H9 (cell line): ENCODE data around the gene EML4. TPM values are rescaled to one million over a fixed set of nuclear protein-coding genes. Genes with fewer than 3 reads are reported as not detected.
A peak's percentile ranks its signal among the peaks of the same experiment; 100 is the strongest.

Experiments
- DNase-seq: peaks from one replicate; pipeline ENCODE4 v3.0.0-alpha.2; 2017
- H2AFZ ChIP-seq: one replicate; pipeline ENCODE4 v1.6.1; 2013; ENCODE audit warnings: mild to moderate bottlenecking, low read length, control low read depth, moderate library complexity
- H2AK5ac ChIP-seq: 2 replicates; pipeline ENCODE4 v1.6.1; 2013; ENCODE audit warnings: low read length, control low read depth, mixed read lengths; ENCODE audit not compliant: insufficient read length
- H2BK120ac ChIP-seq: one replicate; pipeline ENCODE4 v1.6.1; 2013; ENCODE audit warnings: low read depth, mild to moderate bottlenecking, low read length, control low read depth, inconsistent platforms; ENCODE audit not compliant: poor library complexity, severe bottlenecking
- H2BK12ac ChIP-seq: 2 replicates; pipeline ENCODE4 v1.6.1; 2013; ENCODE audit warnings: low read length, control low read depth, mixed read lengths, low read depth; ENCODE audit not compliant: insufficient read length
- H2BK15ac ChIP-seq: 2 replicates; pipeline ENCODE4 v1.6.1; 2013; ENCODE audit warnings: low read depth, low read length, control low read depth
- H2BK20ac ChIP-seq: one replicate; pipeline ENCODE4 v1.6.1; 2013; ENCODE audit warnings: low read depth, mild to moderate bottlenecking, low read length, control low read depth, inconsistent platforms; ENCODE audit not compliant: poor library complexity, severe bottlenecking
- H2BK5ac ChIP-seq: 2 replicates; pipeline ENCODE4 v1.6.1; 2013; ENCODE audit warnings: low read length, control low read depth, mixed read lengths; ENCODE audit not compliant: insufficient read length
- H3K14ac ChIP-seq: 2 replicates; pipeline ENCODE4 v1.6.1; 2013; ENCODE audit warnings: low read length, control low read depth; ENCODE audit not compliant: insufficient read depth
- H3K18ac ChIP-seq: 2 replicates; pipeline ENCODE4 v1.6.1; 2013; ENCODE audit warnings: low read depth, mild to moderate bottlenecking, mixed read lengths, low read length, control low read depth; ENCODE audit not compliant: insufficient read length
- H3K23ac ChIP-seq: 2 replicates; pipeline ENCODE4 v1.6.1; 2013; ENCODE audit warnings: low read length, control low read depth, mixed read lengths, low read depth; ENCODE audit not compliant: insufficient read length
- H3K23me2 ChIP-seq: 2 replicates; pipeline ENCODE4 v1.6.1; 2013; ENCODE audit warnings: low read depth, mild to moderate bottlenecking, mixed read lengths, low read length, control low read depth; ENCODE audit not compliant: insufficient read length, poor library complexity, severe bottlenecking
- H3K27ac ChIP-seq: 2 replicates; pipeline ENCODE4 v1.5.1; 2013; ENCODE audit warnings: low read length, control low read depth, mixed read lengths, low read depth; ENCODE audit not compliant: insufficient read length
- H3K27me3 ChIP-seq: 2 replicates; pipeline ENCODE4 v1.6.1; 2013; ENCODE audit warnings: low read length, control low read depth, inconsistent platforms; ENCODE audit not compliant: insufficient read depth
- H3K4ac ChIP-seq: 2 replicates; pipeline ENCODE4 v1.6.1; 2013; ENCODE audit warnings: low read depth, mild to moderate bottlenecking, control low read depth, inconsistent platforms, low read length, moderate library complexity
- H3K4me1 ChIP-seq: 2 replicates; pipeline ENCODE4 v1.6.1; 2013; ENCODE audit warnings: low read length, control low read depth, inconsistent platforms; ENCODE audit not compliant: insufficient read depth
- H3K4me2 ChIP-seq: 2 replicates; pipeline ENCODE4 v1.6.1; 2013; ENCODE audit warnings: low read length, control low read depth, mixed read lengths; ENCODE audit not compliant: insufficient read length, insufficient read depth
- H3K56ac ChIP-seq: 2 replicates; pipeline ENCODE4 v1.6.1; 2013; ENCODE audit warnings: low read depth, mild to moderate bottlenecking, mixed read lengths, low read length, control low read depth; ENCODE audit not compliant: insufficient read length
- H3K79me1 ChIP-seq: 2 replicates; pipeline ENCODE4 v1.6.1; 2013; ENCODE audit warnings: low read depth, mild to moderate bottlenecking, moderate library complexity, low read length, control low read depth, inconsistent platforms; ENCODE audit not compliant: insufficient read depth, poor library complexity, severe bottlenecking
- H3K79me2 ChIP-seq: 2 replicates; pipeline ENCODE4 v1.6.1; 2013; ENCODE audit warnings: low read length, control low read depth, inconsistent platforms; ENCODE audit not compliant: insufficient read depth
- H3K9ac ChIP-seq: 2 replicates; pipeline ENCODE4 v1.6.1; 2013; ENCODE audit warnings: low read length, control low read depth, mixed read lengths; ENCODE audit not compliant: insufficient read length; ENCODE audit errors: extremely low read depth
- H3K9me3 ChIP-seq: one replicate; pipeline ENCODE4 v1.6.1; 2013; ENCODE audit warnings: low read depth, low read length, inconsistent platforms; ENCODE audit not compliant: control insufficient read depth
- H3T11ph ChIP-seq: one replicate; pipeline ENCODE4 v1.6.1; 2013; ENCODE audit warnings: mild to moderate bottlenecking, low read length, control low read depth, inconsistent platforms
- H4K20me1 ChIP-seq: one replicate; pipeline ENCODE4 v1.6.1; 2013; ENCODE audit not compliant: control insufficient read depth, insufficient read length, insufficient read depth
- H4K5ac ChIP-seq: 2 replicates; pipeline ENCODE4 v1.6.1; 2013; ENCODE audit warnings: low read depth, mild to moderate bottlenecking, mixed read lengths, low read length, control low read depth; ENCODE audit not compliant: insufficient read length
- H4K8ac ChIP-seq: replicated peaks from 2 replicates; pipeline ENCODE4 v1.6.1; 2013; ENCODE audit warnings: low read length, control low read depth, mixed read lengths, low read depth; ENCODE audit not compliant: insufficient read length
- H4K91ac ChIP-seq: 2 replicates; pipeline ENCODE4 v1.6.1; 2013; ENCODE audit warnings: low read depth, mild to moderate bottlenecking, moderate library complexity, mixed read lengths, low read length, control low read depth; ENCODE audit not compliant: insufficient read length
- H3K27ac Mint-ChIP-seq, 3 experiments: 2 replicates in 2 of 3; 3 replicates in 1 of 3; pipeline ENCODE4 v1.8.0; 2020 to 2021; ENCODE audit warnings: mixed read lengths in 3 of 3, mild to moderate bottlenecking in 1 of 3, moderate library complexity in 1 of 3
- H3K27me3 Mint-ChIP-seq: 2 replicates; pipeline ENCODE4 v1.8.0; 2021; ENCODE audit warnings: low read depth, mild to moderate bottlenecking, moderate library complexity, mixed read lengths
- H3K36me3 Mint-ChIP-seq, 3 experiments: 2 replicates in 2 of 3; 3 replicates in 1 of 3; pipeline ENCODE4 v1.8.0; 2020 to 2021; ENCODE audit warnings: low read depth in 3 of 3, mixed read lengths in 3 of 3; ENCODE audit not compliant: insufficient read depth in 1 of 3
- H3K4me1 Mint-ChIP-seq, 2 experiments: 2 replicates each; pipeline ENCODE4 v1.8.0; 2020; ENCODE audit warnings: mixed read lengths in 2 of 2
- H3K4me3 Mint-ChIP-seq, 2 experiments: 2 replicates in 1 of 2; 3 replicates in 1 of 2; pipeline ENCODE4 v1.8.0; 2020 to 2021; ENCODE audit warnings: mild to moderate bottlenecking in 2 of 2, mixed read lengths in 2 of 2, moderate library complexity in 1 of 2
- H3K9me3 Mint-ChIP-seq, 2 experiments: 2 replicates in 1 of 2; 3 replicates in 1 of 2; pipeline ENCODE4 v1.8.0; 2020; ENCODE audit warnings: mild to moderate bottlenecking in 2 of 2, mixed read lengths in 2 of 2, moderate library complexity in 1 of 2
- CTCF ChIP-seq: fragments of 200-600 bp; sonication (generic); conservative IDR thresholded peaks from 3 replicates; pipeline ENCODE4 v1.8.0; 2021; ENCODE audit warnings: antibody characterized with exemption, mild to moderate bottlenecking
- whole genome bisulfite sequencing: extraction: QIAGEN DNeasy Blood & Tissue Kit; methylation state at CpG from one replicate; pipeline ENCODE4 v1.1.7; 2013; ENCODE audit warnings: missing lambda C conversion rate, low lambda C conversion rate, mixed read lengths; ENCODE audit not compliant: insufficient read length; ENCODE audit errors: extremely low coverage; 5-methylcytosine and 5-hydroxymethylcytosine counted together
- total RNA-seq: library from RNA; stranded (reverse); gene quantifications from 2 replicates; pipeline ENCODE4 v1.2.1, GENCODE V29; 2021

Gene EML4
- total RNA-seq, 1 experiment from 2014 or later: 68.6 TPM

GRCh38 chr2:42230891-42231290, 61.7 kb downstream of the EML4 start:
- no peaks in the 10 kb centered on the region for H3K23me2 ChIP-seq
- H2BK5ac ChIP-seq: no peak overlapping the region
- H3K27me3 ChIP-seq: no peaks in the 10 kb centered on the region
- DNase-seq: no peak
- H3K27ac ChIP-seq: no peak overlapping the region
- no peak overlapping the region for H3K4ac ChIP-seq
- H2AFZ ChIP-seq: no peak overlapping the region
- no peak overlapping the region for H4K91ac ChIP-seq
- no peak overlapping the region for H3K56ac ChIP-seq
- H2BK15ac ChIP-seq: no peak overlapping the region
- H3K4me2 ChIP-seq: no peak overlapping the region
- H3K79me2 ChIP-seq: no peaks in the 10 kb centered on the region; the same call in 1 of the 2 replicates
- Mint-ChIP-seq H3K4me3 (no peak overlapping the region), H3K27ac (peak overlapping the region; percentile 2 to 5 (median 3); a peak in 3 of 7 replicates), H3K36me3 (no peaks in the 10 kb centered on the region), H3K9me3 (no peaks in the 10 kb centered on the region), H3K27me3 (no peaks in the 10 kb centered on the region), H3K4me1 (peaks cover 9 to 14% of the 10 kb centered on the region in 2 experiments)
- H3K4me1 ChIP-seq: no peaks in the 10 kb centered on the region; the same call in 1 of the 2 replicates
- H2BK12ac ChIP-seq: no peak overlapping the region
- no peak overlapping the region for H3K18ac ChIP-seq
- no peak overlapping the region for H2AK5ac ChIP-seq
- peaks cover 4% of the 10 kb centered on the region for H3K79me1 ChIP-seq
- no peaks in the 10 kb centered on the region for H4K20me1 ChIP-seq
- H3K9me3 ChIP-seq: no peaks in the 10 kb centered on the region
- 100% methylated on average over 1 of the region's 3 CpGs for WGBS
- no peak overlapping the region for H4K8ac ChIP-seq
- H2BK20ac ChIP-seq: no peak overlapping the region
- H4K5ac ChIP-seq: no peak overlapping the region
- no peak overlapping the region for H2BK120ac ChIP-seq
- no peak overlapping the region for H3K14ac ChIP-seq
- no peak for TF ChIP-seq CTCF
- H3K9ac ChIP-seq: no peak overlapping the region
- H3T11ph ChIP-seq: no peak overlapping the region
- H3K23ac ChIP-seq: no peak overlapping the region
